Measurements from ENCODE around the gene CDH4. TPM values are rescaled to one million over a fixed set of nuclear protein-coding genes. Genes with fewer than 3 reads are reported as not detected.

Gene CDH4
- total and polyA plus RNA-seq, 2 of the 4 experiments (the other 2 are of a cell fraction): 1.6 to 3.5 TPM

DNA sequence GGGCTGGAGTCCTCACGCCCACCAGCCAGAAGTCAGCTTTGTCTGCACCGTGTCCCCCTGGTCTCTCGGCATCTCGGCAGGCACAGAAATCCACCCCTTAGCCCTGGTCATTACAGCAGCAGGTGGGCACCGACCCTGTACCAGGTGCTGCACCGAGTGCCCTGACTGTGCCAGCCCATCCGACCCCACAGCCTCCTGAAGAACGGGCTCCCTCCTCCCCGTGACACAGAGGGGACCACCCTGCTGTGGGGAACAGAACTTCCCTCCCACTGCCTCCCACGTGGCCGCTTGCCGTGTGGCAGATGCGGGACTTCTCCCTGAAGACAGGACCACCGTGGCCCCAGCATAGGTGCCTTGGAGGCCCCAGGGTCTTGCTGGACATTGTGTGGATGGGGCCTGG is 652.4 kb downstream of the CDH4 start:
- ChIA-PET POLR2A (ENCODE audit: unreplicated experiment) (no interaction called here), CTCF (no interaction called here)
- no peak overlapping the region for H2AK9ac ChIP-seq (replicated peaks; ENCODE audit: low read depth, low read length, poor library complexity)
- intact Hi-C loops (cut with micrococcal nuclease): no loop called here
- H3K27me3 ChIP-seq (ENCODE audit: control insufficient read depth, insufficient read depth, low read length): peaks cover 5% of the 10 kb centered on the region; the same call in 1 of the 2 replicates
- H3K14ac ChIP-seq (replicated peaks; ENCODE audit: low read depth, low read length): no peak overlapping the region
- DNase-seq (no peak), ATAC-seq (ENCODE audit: low read depth) (no peak)
- no peak overlapping the region for H3K56ac ChIP-seq (ENCODE audit: extremely low read depth, insufficient read depth, low read length)
- H3K9me1 ChIP-seq (ENCODE audit: insufficient read depth, low read length): no peaks in the 10 kb centered on the region
- no peak overlapping the region for H3K18ac ChIP-seq (ENCODE audit: low read depth, low read length)
- no peaks in the 10 kb centered on the region for H3K36me3 ChIP-seq (ENCODE audit: control insufficient read depth, insufficient read depth, low read length)
- no peak overlapping the region for H3K4me2 ChIP-seq (ENCODE audit: low read depth, low read length)
- H2BK120ac ChIP-seq (ENCODE audit: low read depth, low read length): no peak overlapping the region
- no peak for TF ChIP-seq BHLHE40 (IDR thresholded peaks at IDR 0.05; ENCODE audit: low read depth, low read length)
- TF ChIP-seq MAFK (IDR thresholded peaks at IDR 0.05; ENCODE audit: low read depth, low read length): no peak
- TF ChIP-seq, protein P1, sequence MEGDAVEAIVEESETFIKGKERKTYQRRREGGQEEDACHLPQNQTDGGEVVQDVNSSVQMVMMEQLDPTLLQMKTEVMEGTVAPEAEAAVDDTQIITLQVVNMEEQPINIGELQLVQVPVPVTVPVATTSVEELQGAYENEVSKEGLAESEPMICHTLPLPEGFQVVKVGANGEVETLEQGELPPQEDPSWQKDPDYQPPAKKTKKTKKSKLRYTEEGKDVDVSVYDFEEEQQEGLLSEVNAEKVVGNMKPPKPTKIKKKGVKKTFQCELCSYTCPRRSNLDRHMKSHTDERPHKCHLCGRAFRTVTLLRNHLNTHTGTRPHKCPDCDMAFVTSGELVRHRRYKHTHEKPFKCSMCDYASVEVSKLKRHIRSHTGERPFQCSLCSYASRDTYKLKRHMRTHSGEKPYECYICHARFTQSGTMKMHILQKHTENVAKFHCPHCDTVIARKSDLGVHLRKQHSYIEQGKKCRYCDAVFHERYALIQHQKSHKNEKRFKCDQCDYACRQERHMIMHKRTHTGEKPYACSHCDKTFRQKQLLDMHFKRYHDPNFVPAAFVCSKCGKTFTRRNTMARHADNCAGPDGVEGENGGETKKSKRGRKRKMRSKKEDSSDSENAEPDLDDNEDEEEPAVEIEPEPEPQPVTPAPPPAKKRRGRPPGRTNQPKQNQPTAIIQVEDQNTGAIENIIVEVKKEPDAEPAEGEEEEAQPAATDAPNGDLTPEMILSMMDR (conservative IDR thresholded peaks at IDR 0.05; ENCODE audit: low read depth, low read length): no peak
- no peak for TF ChIP-seq MXI1 (IDR thresholded peaks at IDR 0.05; ENCODE audit: borderline replicate concordance, low read depth, low read length)
- no peak for TF ChIP-seq MAZ (IDR thresholded peaks at IDR 0.05; ENCODE audit: borderline replicate concordance, low read depth, low read length)
- TF ChIP-seq POLR2A (IDR thresholded peaks at IDR 0.05; ENCODE audit: low read depth, low read length): no peak
- TF ChIP-seq, protein P2, sequence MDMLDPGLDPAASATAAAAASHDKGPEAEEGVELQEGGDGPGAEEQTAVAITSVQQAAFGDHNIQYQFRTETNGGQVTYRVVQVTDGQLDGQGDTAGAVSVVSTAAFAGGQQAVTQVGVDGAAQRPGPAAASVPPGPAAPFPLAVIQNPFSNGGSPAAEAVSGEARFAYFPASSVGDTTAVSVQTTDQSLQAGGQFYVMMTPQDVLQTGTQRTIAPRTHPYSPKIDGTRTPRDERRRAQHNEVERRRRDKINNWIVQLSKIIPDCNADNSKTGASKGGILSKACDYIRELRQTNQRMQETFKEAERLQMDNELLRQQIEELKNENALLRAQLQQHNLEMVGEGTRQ (IDR thresholded peaks at IDR 0.05; ENCODE audit: low read depth, low read length): no peak
- no peak for TF ChIP-seq CHD1 (IDR thresholded peaks at IDR 0.05; ENCODE audit: low read depth, low read length)
- no peak for TF ChIP-seq RAD21 (IDR thresholded peaks at IDR 0.05; ENCODE audit: low read length)
- no peak for TF ChIP-seq NFE2L2 (IDR thresholded peaks at IDR 0.05; ENCODE audit: low read depth, low read length)
- no peak for TF ChIP-seq RFX5 (IDR thresholded peaks at IDR 0.05; ENCODE audit: low read depth, low read length)
- no peak for TF ChIP-seq FOS (IDR thresholded peaks at IDR 0.05; ENCODE audit: low read depth, low read length)
- TF ChIP-seq SMC3 (IDR thresholded peaks at IDR 0.05; ENCODE audit: low read depth, low read length): no peak
- TF ChIP-seq, protein P3, sequence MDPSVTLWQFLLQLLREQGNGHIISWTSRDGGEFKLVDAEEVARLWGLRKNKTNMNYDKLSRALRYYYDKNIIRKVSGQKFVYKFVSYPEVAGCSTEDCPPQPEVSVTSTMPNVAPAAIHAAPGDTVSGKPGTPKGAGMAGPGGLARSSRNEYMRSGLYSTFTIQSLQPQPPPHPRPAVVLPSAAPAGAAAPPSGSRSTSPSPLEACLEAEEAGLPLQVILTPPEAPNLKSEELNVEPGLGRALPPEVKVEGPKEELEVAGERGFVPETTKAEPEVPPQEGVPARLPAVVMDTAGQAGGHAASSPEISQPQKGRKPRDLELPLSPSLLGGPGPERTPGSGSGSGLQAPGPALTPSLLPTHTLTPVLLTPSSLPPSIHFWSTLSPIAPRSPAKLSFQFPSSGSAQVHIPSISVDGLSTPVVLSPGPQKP (IDR thresholded peaks at IDR 0.05; ENCODE audit: borderline replicate concordance, low read depth, low read length): no peak
- no peak for TF ChIP-seq CEBPB (IDR thresholded peaks at IDR 0.05; ENCODE audit: low read depth, low read length)
- no peak for TF ChIP-seq RCOR1 (IDR thresholded peaks at IDR 0.05; ENCODE audit: insufficient replicate concordance, low read length)
- H3K9ac ChIP-seq (ENCODE audit: low read depth, low read length): no peak overlapping the region
- 72% methylated on average over 2 of the region's 14 CpGs; no CpG with 5 or more reads in 1 of the 2 experiments for WGBS, 2 experiments (ENCODE audit: extremely low coverage in 2 of 2, insufficient read length in 1 of 2)
- H2AFZ ChIP-seq (replicated peaks; ENCODE audit: low read length, poor library complexity): no peak overlapping the region
- H4K91ac ChIP-seq (ENCODE audit: insufficient read depth, low read depth, low read length): no peak overlapping the region
- H3K4me1 ChIP-seq (ENCODE audit: control insufficient read depth, insufficient read depth, low read length): no peaks in the 10 kb centered on the region
- no peak overlapping the region for H3K4ac ChIP-seq (ENCODE audit: low read depth, low read length)
- H3K27ac ChIP-seq (ENCODE audit: insufficient read depth, low read length): no peak overlapping the region
- in situ Hi-C loops (cut with MboI; ENCODE audit: low sequenced_read_pairs): no loop called here
- no peak overlapping the region for H3K4me3 ChIP-seq (ENCODE audit: insufficient read depth, low read depth, low read length)
- dilution Hi-C loops (cut with HindIII; ENCODE audit: low sequenced_read_pairs, unreplicated experiment): no loop called here
- H2AK5ac ChIP-seq (ENCODE audit: low read depth, low read length): no peak overlapping the region
- no peaks in the 10 kb centered on the region for H3K9me3 ChIP-seq (ENCODE audit: control insufficient read depth, insufficient read depth, low read length)
- H4K20me1 ChIP-seq (ENCODE audit: insufficient read depth, low read length): no peaks in the 10 kb centered on the region
- no peak overlapping the region for H4K8ac ChIP-seq (ENCODE audit: low read depth in 2 of 2, low read length in 2 of 2)
- no peaks in the 10 kb centered on the region for H3K79me1 ChIP-seq (ENCODE audit: low read depth in 1 of 2, low read length in 2 of 2)
- no TSS peak for BruUV-seq (replicated peaks)
- no peak overlapping the region for H3K23ac ChIP-seq (ENCODE audit: low read depth, low read length)
- no peak overlapping the region for H2BK15ac ChIP-seq (ENCODE audit: low read depth, low read length)
- no peak overlapping the region for H2BK20ac ChIP-seq (ENCODE audit: low read depth, low read length)
- no peak overlapping the region for H2BK5ac ChIP-seq (ENCODE audit: low read depth, low read length, poor library complexity, severe bottlenecking)
- no peak overlapping the region for H4K5ac ChIP-seq (ENCODE audit: low read depth, low read length)

All from IMR-90 (cell line).